ENCODE data around the gene PADI2. TPM values are rescaled to one million over a fixed set of nuclear protein-coding genes. Genes with fewer than 3 reads are reported as not detected.

The PADI2 gene
- total and polyA plus RNA-seq, 12 donors, result 0.20 to 0.88 (median 0.44) TPM; not detected in 2

DNA sequence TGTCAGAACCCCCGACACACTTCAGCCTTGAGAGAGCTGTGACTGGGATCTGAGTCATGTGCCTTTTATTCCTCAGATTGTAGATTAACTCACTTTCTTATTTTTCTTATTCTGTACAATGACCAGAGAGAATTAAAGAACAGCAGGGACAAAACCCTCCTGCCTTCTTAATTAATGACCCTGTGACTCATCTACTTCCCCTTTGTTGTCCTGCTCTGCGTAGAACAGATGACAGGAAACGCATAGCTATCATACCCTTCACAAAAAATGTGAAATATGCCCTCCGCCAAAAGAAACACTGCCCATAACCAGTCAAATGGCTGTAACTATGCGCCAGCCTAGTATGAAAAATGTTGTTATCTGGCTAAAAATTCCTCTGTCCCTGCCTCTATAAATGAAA lies 9.1 kb upstream of the PADI2 start:
- peak in 5 of 7 donors; percentile 35 to 68 (median 57) for DNase-seq
- Histone ChIP-seq H3K27me3 (no peaks in the 10 kb centered on the region), H3K36me3 (replicated peaks in 1 of 2) (no peaks in the 10 kb centered on the region), H3K27ac (peak overlapping the region; percentile 57 to 84 (median 63)), H3K9me3 (replicated peaks in 1 of 3) (no peaks in the 10 kb centered on the region), H3K4me3 (no peak overlapping the region), H3K4me1 (replicated peaks in 1 of 2) (peaks cover 3 to 21% of the 10 kb centered on the region in 2 donors)
- intact Hi-C loops (cut with DNase I), result loop anchor here in 1 of 2 donors (10.0 kb wide), 1 partner anchor 276 kb away; no protein-coding TSS in a partner anchor
- no peak for TF ChIP-seq POLR2A (IDR thresholded peaks at IDR 0.05)
- TF ChIP-seq, protein P1, sequence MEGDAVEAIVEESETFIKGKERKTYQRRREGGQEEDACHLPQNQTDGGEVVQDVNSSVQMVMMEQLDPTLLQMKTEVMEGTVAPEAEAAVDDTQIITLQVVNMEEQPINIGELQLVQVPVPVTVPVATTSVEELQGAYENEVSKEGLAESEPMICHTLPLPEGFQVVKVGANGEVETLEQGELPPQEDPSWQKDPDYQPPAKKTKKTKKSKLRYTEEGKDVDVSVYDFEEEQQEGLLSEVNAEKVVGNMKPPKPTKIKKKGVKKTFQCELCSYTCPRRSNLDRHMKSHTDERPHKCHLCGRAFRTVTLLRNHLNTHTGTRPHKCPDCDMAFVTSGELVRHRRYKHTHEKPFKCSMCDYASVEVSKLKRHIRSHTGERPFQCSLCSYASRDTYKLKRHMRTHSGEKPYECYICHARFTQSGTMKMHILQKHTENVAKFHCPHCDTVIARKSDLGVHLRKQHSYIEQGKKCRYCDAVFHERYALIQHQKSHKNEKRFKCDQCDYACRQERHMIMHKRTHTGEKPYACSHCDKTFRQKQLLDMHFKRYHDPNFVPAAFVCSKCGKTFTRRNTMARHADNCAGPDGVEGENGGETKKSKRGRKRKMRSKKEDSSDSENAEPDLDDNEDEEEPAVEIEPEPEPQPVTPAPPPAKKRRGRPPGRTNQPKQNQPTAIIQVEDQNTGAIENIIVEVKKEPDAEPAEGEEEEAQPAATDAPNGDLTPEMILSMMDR (IDR thresholded peaks at IDR 0.05), result no peak
- WGBS, 4 donors, result 1 to 6% (median 3%) methylated on average over 5 of the region's 5 CpGs

DNA sequence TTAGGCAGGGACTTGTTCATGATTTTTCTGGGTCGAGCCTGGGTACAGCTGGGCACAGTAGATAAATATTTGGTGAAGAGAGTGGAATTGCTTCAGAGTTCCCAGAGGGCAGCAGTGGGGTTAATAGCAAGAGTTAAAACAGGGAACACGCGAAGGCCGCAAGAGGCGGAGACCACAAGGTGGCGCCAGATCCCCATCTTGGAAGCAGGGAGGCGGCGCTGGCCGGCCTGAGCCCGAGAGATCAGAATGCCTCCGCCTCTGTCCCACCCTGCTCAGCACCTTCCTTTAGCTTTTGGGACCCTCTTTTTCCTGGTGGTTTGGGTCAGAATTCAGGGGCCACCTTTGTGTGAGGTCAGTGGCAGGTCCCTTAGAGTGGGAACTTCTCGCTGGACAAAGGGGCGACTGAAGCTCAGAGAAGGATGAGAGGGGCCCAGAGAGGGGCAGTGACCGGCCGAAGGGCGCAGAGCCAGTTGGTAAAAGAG lies 6.5 kb upstream of the PADI2 start:
- no peak overlapping the region for H3K4me3 ChIP-seq
- 8 to 14% (median 12%) methylated on average over 9 to 16 of the region's 16 CpGs for WGBS, 4 donors
- H3K27me3 ChIP-seq, result no peaks in the 10 kb centered on the region
- no peaks in the 10 kb centered on the region for H3K36me3 ChIP-seq (replicated peaks in 1 of 2)
- no peak overlapping the region for H3K27ac ChIP-seq
- no peaks in the 10 kb centered on the region for H3K9me3 ChIP-seq (replicated peaks in 1 of 3)
- DNase-seq, result peak; percentile 77 to 95 (median 91)
- TF ChIP-seq, protein P1 (IDR thresholded peaks at IDR 0.05), result peak; percentile 90 to 98 (median 95)
- TF ChIP-seq POLR2A (IDR thresholded peaks at IDR 0.05), result no peak
- intact Hi-C loops (cut with DNase I), result loop anchor here in 1 of 2 donors (2.0 to 10.0 kb wide), 2 partner anchors 111 to 279 kb away; no protein-coding TSS in a partner anchor
- H3K4me1 ChIP-seq (replicated peaks in 1 of 2), result peaks cover 3 to 21% of the 10 kb centered on the region in 2 donors

- Histone ChIP-seq H3K9me3 (replicated peaks in 1 of 3) (no peaks in the 10 kb centered on the region), H3K4me1 (replicated peaks in 1 of 2) (peaks cover 3 to 14% of the 10 kb centered on the region in 2 donors), H3K27ac (no peak overlapping the region), H3K36me3 (replicated peaks in 1 of 2) (no peaks in the 10 kb centered on the region), H3K27me3 (peaks cover 4% of the 10 kb centered on the region), H3K4me3 (no peak overlapping the region)
- intact Hi-C loops (cut with DNase I), result loop anchor here (2.0 to 10.0 kb wide), 4 partner anchors 113 to 281 kb away; no protein-coding TSS in a partner anchor
- WGBS, 4 donors, result 64 to 72% (median 67%) methylated on average over 13 to 14 of the region's 14 CpGs
- no peak for DNase-seq
- TF ChIP-seq POLR2A (IDR thresholded peaks at IDR 0.05), result no peak
- TF ChIP-seq, protein P1 (IDR thresholded peaks at IDR 0.05), result no peak
These were observed 4.2 kb upstream of the PADI2 start for GRCh38 chr1:17123196-17124045.

GRCh38 chr1:17122521-17123164 lies 3.4 kb upstream of the PADI2 start:
- no peak overlapping the region for H3K27ac ChIP-seq
- 57 to 74% (median 63%) methylated on average over 9 of the region's 9 CpGs for WGBS, 4 donors
- no peak overlapping the region for H3K4me3 ChIP-seq
- no peaks in the 10 kb centered on the region for H3K9me3 ChIP-seq (replicated peaks in 1 of 3)
- no peak for TF ChIP-seq POLR2A (IDR thresholded peaks at IDR 0.05)
- TF ChIP-seq, protein P1 (IDR thresholded peaks at IDR 0.05), result no peak
- intact Hi-C loops (cut with DNase I), result loop anchor here (5.0 to 10.0 kb wide), 3 partner anchors 115 to 282 kb away; no protein-coding TSS in a partner anchor
- H3K4me1 ChIP-seq (replicated peaks in 1 of 2), result peaks cover 3 to 7% of the 10 kb centered on the region in 2 donors
- H3K27me3 ChIP-seq, result peaks cover 12% of the 10 kb centered on the region
- H3K36me3 ChIP-seq (replicated peaks in 1 of 2), result no peaks in the 10 kb centered on the region
- DNase-seq, result no peak
